Esophagus muscularis mucosa (tissue), 4 donors: ENCODE data around the gene TIGD3. TPM values are rescaled to one million over a fixed set of nuclear protein-coding genes. Genes with fewer than 3 reads are reported as not detected.
A peak's percentile ranks its signal among the peaks of the same experiment; 100 is the strongest.

ENCODE experiments used
- DNase-seq: peaks from one replicate; pipeline ENCODE4 v3.0.0-alpha.2; 2017; ENCODE audit errors: extremely low spot score
- H3K27ac ChIP-seq, 4 donors: fragments of 200-600 bp; sonication (generic); replicated peaks in 1 of 4; 1 replicate in 3 of 4; 2 replicates in 1 of 4; pipeline ENCODE4 v1.5.1; 2016 to 2019; ENCODE audit warnings: mild to moderate bottlenecking in 1 of 4
- H3K27me3 ChIP-seq, 4 donors: fragments of 200-600 bp; sonication (generic); one replicate each; pipeline versions ENCODE4 v1.5.1 to v1.6.0; 2016 to 2019
- H3K36me3 ChIP-seq, 4 donors: fragments of 200-600 bp; sonication (generic); one replicate each; pipeline ENCODE4 v1.5.1; 2016 to 2019
- H3K4me1 ChIP-seq, 4 donors: fragments of 200-600 bp; sonication (generic); one replicate each; pipeline ENCODE4 v1.5.1; 2016 to 2019
- H3K4me3 ChIP-seq, 4 donors: fragments of 200-600 bp; sonication (generic); 1 replicate in 2 of 4; 2 replicates in 2 of 4; pipeline ENCODE4 v1.5.1; 2016 to 2019; ENCODE audit warnings: mild to moderate bottlenecking in 4 of 4, moderate library complexity in 1 of 4
- H3K9me3 ChIP-seq, 4 donors: fragments of 200-600 bp; sonication (generic); 1 replicate in 3 of 4; 2 replicates in 1 of 4; pipeline ENCODE4 v1.5.1; 2016 to 2019
- EP300 ChIP-seq: sonication (generic); formaldehyde crosslinking; IDR thresholded peaks from one replicate; pipeline ENCODE4 v1.6.1; 2017; ENCODE audit warnings: antibody characterized with exemption
- POLR2A ChIP-seq: fragments of 450-650 bp; IDR thresholded peaks from one replicate; pipeline ENCODE4 v1.6.1; 2017; ENCODE audit warnings: antibody characterized with exemption, moderate library complexity, mild to moderate bottlenecking, low read depth
- POLR2AphosphoS5 ChIP-seq, 2 donors: sonication (generic); formaldehyde crosslinking; IDR thresholded peaks; one replicate each; pipeline ENCODE4 v1.6.1; 2017; ENCODE audit warnings: antibody characterized with exemption in 2 of 2
- WGBS: methylation state at CpG from one replicate; pipeline ENCODE4 v1.1.5; 2018; 5-methylcytosine and 5-hydroxymethylcytosine counted together
- intact Hi-C: fragments of 100-400 bp; cut with DNase I; formaldehyde crosslinking; loops from one replicate; pipeline ENCODE4 v1.15.1; 2023
- total RNA-seq, 4 donors: library from RNA; depleted of rRNA; stranded (reverse); fragments of >200 nt; gene quantifications; one replicate each; pipeline versions ENCODE4 v1.1.0 to v1.2.1, GENCODE V29; 2016
- TF ChIP-seq, protein P1 (sequence below), 3 experiments: fragments of 200-600 bp in 2 of 3; fragments of 450-650 bp in 1 of 3; sonication (generic) in 2 of 3; IDR thresholded peaks; one replicate each; pipeline ENCODE4 v1.5.1; 2017 to 2019; ENCODE audit warnings: antibody characterized with exemption in 3 of 3, mild to moderate bottlenecking in 2 of 3, moderate library complexity in 1 of 3

The TIGD3 gene
- total RNA-seq, 4 donors from 2014 or later = 0.19 TPM; not detected in 3

DNA sequence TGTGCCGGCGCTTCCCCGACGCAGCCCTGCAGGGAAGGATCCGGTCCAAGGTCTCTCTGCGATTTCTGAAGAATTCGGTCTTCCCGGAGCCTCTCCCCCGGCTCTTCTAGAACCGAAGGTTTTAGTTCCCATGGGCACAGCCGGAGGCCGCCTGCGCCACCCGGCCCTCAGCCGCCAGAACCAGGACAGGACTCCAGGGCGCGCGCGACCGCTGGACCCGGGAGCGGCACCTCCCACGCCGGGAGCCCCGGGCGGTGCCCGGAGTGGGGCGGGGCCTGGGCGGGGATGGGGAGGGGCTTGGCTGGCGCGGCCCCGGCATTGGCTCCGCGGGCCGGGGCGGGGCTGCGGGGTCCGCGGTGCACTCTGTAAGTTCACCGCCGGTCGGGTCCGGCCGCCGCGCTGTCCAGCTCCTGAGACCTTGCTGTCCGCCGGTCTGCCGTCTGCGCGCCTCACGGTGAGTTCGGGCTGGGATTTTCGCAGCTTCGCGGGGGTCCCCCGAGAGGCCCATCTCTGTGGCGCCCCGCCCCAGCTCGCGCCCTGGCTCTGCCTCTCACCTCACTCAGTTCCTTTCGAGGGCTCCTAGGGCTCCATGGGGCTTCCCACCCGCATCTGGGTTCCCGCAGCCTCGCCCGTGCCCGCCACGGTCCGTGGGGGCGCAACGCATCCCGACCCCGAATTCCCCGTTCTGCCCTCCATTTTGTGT is 39.9 kb upstream of the TIGD3 start, which contains the start of gene CDC42EP2:
TSS of gene CDC42EP2 (plus strand) at position 366 of the 703 bp plus-strand sequence. CDS start 6,033 bp downstream, outside the sequence.
- H3K4me1 ChIP-seq = peaks cover 48 to 88% (median 86%) of the 10 kb centered on the region in 4 donors
- peak within 1 kb of the TSS; percentile 87 to 100 (median 88) for H3K4me3 ChIP-seq
- 0% methylated on average over 20 of the region's 74 CpGs for WGBS
- intact Hi-C loops = loop anchor here (2.0 kb wide), 1 partner anchor 24 kb away; no protein-coding TSS in a partner anchor
- H3K27ac ChIP-seq = peak within 1 kb of the TSS; percentile 95 to 97 (median 96)
- no peaks in the 10 kb centered on the region for H3K27me3 ChIP-seq
- peaks cover 0 to 7% (median 5%) of the 10 kb centered on the region in 4 donors for H3K36me3 ChIP-seq
- TF ChIP-seq POLR2A = no peak
- TF ChIP-seq, protein P1, sequence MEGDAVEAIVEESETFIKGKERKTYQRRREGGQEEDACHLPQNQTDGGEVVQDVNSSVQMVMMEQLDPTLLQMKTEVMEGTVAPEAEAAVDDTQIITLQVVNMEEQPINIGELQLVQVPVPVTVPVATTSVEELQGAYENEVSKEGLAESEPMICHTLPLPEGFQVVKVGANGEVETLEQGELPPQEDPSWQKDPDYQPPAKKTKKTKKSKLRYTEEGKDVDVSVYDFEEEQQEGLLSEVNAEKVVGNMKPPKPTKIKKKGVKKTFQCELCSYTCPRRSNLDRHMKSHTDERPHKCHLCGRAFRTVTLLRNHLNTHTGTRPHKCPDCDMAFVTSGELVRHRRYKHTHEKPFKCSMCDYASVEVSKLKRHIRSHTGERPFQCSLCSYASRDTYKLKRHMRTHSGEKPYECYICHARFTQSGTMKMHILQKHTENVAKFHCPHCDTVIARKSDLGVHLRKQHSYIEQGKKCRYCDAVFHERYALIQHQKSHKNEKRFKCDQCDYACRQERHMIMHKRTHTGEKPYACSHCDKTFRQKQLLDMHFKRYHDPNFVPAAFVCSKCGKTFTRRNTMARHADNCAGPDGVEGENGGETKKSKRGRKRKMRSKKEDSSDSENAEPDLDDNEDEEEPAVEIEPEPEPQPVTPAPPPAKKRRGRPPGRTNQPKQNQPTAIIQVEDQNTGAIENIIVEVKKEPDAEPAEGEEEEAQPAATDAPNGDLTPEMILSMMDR (IDR thresholded peaks at IDR 0.05) = peak in 1 of 3 experiments; percentile 4
- TF ChIP-seq POLR2AphosphoS5 (IDR thresholded peaks at IDR 0.05) = peak; percentile 88 to 96
- no peak for TF ChIP-seq EP300
- peak; percentile 95 for DNase-seq
- no peaks in the 10 kb centered on the region for H3K9me3 ChIP-seq

DNA sequence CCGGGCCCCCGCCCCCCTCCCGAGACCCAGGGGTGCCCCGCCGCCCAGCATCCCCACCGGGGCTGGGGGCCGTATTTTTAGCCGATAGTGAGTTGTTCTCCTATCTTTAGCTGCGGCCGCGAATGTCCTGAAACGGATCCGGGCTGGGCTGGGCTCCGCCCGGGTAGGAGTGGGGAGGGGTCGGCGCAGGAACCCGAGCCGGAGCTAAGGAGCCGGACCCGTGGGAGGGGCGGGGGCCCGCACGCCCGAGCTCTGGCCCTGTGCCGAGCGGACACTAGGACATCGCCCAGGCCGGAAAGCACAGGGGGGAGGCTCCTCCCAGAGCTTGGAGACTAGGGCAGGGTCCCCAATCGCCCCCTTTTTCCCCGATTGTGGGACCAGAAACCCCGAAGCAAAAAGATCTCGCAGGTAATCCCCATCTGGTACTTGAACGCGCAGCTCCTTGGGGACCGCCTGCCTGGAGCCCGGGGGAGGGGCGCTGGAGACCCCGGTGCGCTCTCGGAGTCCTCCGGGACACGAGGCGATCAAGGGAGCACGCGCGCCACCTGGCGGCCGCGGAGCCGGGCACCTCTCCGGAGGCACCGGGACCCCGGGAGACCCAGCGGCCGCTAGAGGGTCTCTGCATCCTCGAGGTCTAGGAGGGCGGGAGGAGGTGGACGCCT is 39.2 kb upstream of the TIGD3 start:
- H3K4me1 ChIP-seq = peaks cover 44 to 88% (median 86%) of the 10 kb centered on the region in 4 donors
- peak overlapping the region; percentile 95 to 97 (median 96) for H3K27ac ChIP-seq
- TF ChIP-seq EP300 (no peak), POLR2AphosphoS5 (IDR thresholded peaks at IDR 0.05) (peak in 1 of 2 donors; percentile 33), POLR2A (no peak)
- TF ChIP-seq, protein P1 (IDR thresholded peaks at IDR 0.05) = peak; percentile 94 to 98 (median 98)
- DNase-seq = peak; percentile 95
- 2% methylated on average over 35 of the region's 59 CpGs for WGBS
- peaks cover under 1 to 13% (median 10%) of the 10 kb centered on the region in 4 donors for H3K36me3 ChIP-seq
- H3K4me3 ChIP-seq = peak overlapping the region; percentile 87 to 100 (median 88)
- intact Hi-C loops = loop anchor here (2.0 kb wide), 1 partner anchor 25 kb away; no protein-coding TSS in a partner anchor
- H3K9me3 ChIP-seq = no peaks in the 10 kb centered on the region
- no peaks in the 10 kb centered on the region for H3K27me3 ChIP-seq

DNA sequence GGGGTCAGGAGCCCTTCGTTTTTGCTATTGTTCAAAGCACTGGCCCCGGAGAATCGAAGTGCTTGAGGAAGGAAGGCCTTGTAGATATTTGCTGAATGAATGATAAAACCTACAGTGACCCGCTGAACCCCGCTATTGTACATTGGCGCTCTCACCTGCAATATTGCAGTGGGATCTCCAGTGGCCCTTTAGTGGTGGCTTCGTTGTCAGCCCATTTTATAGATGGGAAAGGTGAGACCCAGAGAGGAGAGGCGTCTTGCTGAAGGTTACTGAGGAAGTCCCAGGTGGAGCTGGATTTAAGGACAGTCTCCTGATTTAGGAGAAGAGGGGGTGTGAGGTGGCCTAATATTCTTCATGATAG is 38.7 kb upstream of the TIGD3 start:
- Histone ChIP-seq H3K4me1 (peaks cover 41 to 88% (median 86%) of the 10 kb centered on the region in 4 donors), H3K4me3 (peak overlapping the region; percentile 87 to 100 (median 88)), H3K27ac (peak overlapping the region; percentile 95 to 97 (median 96)), H3K9me3 (no peaks in the 10 kb centered on the region), H3K36me3 (peaks cover 6 to 18% (median 15%) of the 10 kb centered on the region in 4 donors), H3K27me3 (no peaks in the 10 kb centered on the region)
- TF ChIP-seq EP300 = no peak
- TF ChIP-seq, protein P1 (IDR thresholded peaks at IDR 0.05) = peak; percentile 0 to 10 (median 5)
- intact Hi-C loops = loop anchor here (1.0 to 2.0 kb wide), 2 partner anchors 25 to 41 kb away; no protein-coding TSS in a partner anchor
- DNase-seq = no peak
- 15% methylated on average over 7 of the region's 8 CpGs for WGBS

DNA sequence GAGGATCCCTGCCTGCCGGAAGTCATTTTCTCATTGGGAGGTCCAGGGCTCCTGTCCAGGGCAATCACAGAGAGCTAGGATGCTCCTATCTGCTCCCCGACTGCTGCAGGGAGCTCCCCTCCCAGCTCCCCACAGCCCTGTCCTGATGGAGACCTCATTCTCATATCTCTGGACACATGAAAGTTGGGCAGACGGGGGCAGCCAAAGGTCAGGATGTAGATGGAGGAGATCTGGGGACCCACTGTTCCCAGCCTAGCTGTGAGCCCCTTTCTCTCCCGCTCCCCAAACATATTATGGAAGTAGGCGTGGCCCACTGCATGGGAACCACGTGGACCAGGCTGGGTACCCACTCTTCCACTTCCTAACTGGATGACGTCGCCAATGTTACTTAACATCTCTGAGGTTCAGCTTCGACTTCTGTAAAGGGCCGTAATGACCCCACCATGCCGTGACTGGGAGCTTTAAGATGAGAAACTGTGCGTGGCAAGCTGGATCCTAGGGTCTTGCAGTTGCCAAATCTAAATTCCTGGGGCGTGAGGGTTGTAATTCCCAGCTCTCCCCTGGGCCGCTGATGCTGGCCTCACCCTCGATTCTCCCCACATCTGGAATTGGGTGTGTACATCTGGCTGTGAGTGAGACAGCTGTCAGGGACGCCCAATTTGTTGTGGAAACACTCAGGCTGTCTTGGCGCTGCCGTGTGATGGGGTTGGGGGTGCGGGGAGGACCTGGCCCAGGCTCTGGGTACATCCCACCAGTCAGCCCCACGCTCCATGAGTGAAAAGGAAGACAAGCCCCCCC is 38.1 kb upstream of the TIGD3 start:
- H3K27ac ChIP-seq = peak overlapping the region; percentile 95 to 97 (median 96)
- no peak for DNase-seq
- peaks cover 11 to 24% (median 21%) of the 10 kb centered on the region in 4 donors for H3K36me3 ChIP-seq
- no peaks in the 10 kb centered on the region for H3K27me3 ChIP-seq
- TF ChIP-seq POLR2AphosphoS5 (IDR thresholded peaks at IDR 0.05) = peak; percentile 35 to 61
- TF ChIP-seq EP300 = no peak
- no peak for TF ChIP-seq POLR2A
- H3K9me3 ChIP-seq = no peaks in the 10 kb centered on the region
- peaks cover 41 to 88% (median 86%) of the 10 kb centered on the region in 4 donors for H3K4me1 ChIP-seq
- peak overlapping the region; percentile 87 to 100 (median 88) for H3K4me3 ChIP-seq
- intact Hi-C loops = loop anchor here (1.0 kb wide), 1 partner anchor 41 kb away; no protein-coding TSS in a partner anchor
- WGBS = 38% methylated on average over 19 of the region's 20 CpGs
